HepG2 (cell line): ENCODE data around the gene PLIN5. TPM values are rescaled to one million over a fixed set of nuclear protein-coding genes. Genes with fewer than 3 reads are reported as not detected.

Experiments
- ATAC-seq: fragments of 200-7000 bp; cut with Tn5 transposase; 3 replicates; pipeline ENCODE4 v1.9.1; 2020; ENCODE audit warnings: mild to moderate bottlenecking, moderate library complexity
- BruUV-seq: library from RNA; stranded (reverse); fragments of 400-500 nt; replicated peaks from 2 replicates; lab custom pipeline; 2021; lab: Mats Ljungman, UMichigan
- CTCF ChIA-PET: fragments of 300-600 bp; formaldehyde crosslinking; extraction: SDS; loops from one replicate; lab custom pipeline; 2021; ENCODE audit warnings: low total read pairs, inconsistent platforms, low intra/inter-chr PET ratio; lab: Yijun Ruan, JAX
- POLR2A ChIA-PET: fragments of 350-600 bp; sonication (Branson Sonifier 250); formaldehyde crosslinking; loops from one replicate; lab custom pipeline; 2020; ENCODE audit warnings: antibody characterized with exemption, inconsistent platforms; lab: Yijun Ruan, JAX
- DNase-seq: peaks from one replicate; pipeline ENCODE4 v3.0.0-alpha.2; 2015; ENCODE audit warnings: low spot score
- FAIRE-seq: peaks from 3 replicates; lab custom pipeline; 2011; peaks lifted over from hg19 to GRCh38; lab: Jason Lieb, UNC
- H2AFZ ChIP-seq: one replicate; pipeline ENCODE4 v1.6.1; 2011; ENCODE audit warnings: low read length, inconsistent platforms
- H3K27ac ChIP-seq: fragments of 300-600 bp; 3 replicates; pipeline ENCODE4 v1.8.0; 2011; ENCODE audit warnings: mixed run types, mild to moderate bottlenecking, mixed read lengths, low read length, inconsistent platforms; ENCODE audit not compliant: insufficient read depth; ENCODE audit errors: extremely low read length
- H3K27me3 ChIP-seq, 2 experiments: fragments of 200-600 bp in 1 of 2; 2 replicates in 1 of 2; 3 replicates in 1 of 2; pipeline versions ENCODE4 v1.6.0 to v1.8.0; 2011; ENCODE audit warnings: low read length in 2 of 2, mild to moderate bottlenecking in 2 of 2, moderate library complexity in 2 of 2, inconsistent platforms in 1 of 2; ENCODE audit not compliant: insufficient read depth in 2 of 2, control insufficient read depth in 1 of 2
- H3K36me3 ChIP-seq, 2 experiments: fragments of 200-600 bp in 1 of 2; replicated peaks in 1 of 2; 2 replicates in 1 of 2; 3 replicates in 1 of 2; pipeline versions ENCODE4 v1.5.1 to v1.8.0; 2011; ENCODE audit warnings: low read length in 2 of 2, inconsistent platforms in 1 of 2; ENCODE audit not compliant: insufficient read depth in 2 of 2, control insufficient read depth in 1 of 2
- H3K4me1 ChIP-seq: 2 replicates; pipeline ENCODE4 v1.5.1; 2012; ENCODE audit warnings: low read length, inconsistent platforms; ENCODE audit not compliant: insufficient read depth
- H3K4me2 ChIP-seq: 2 replicates; pipeline ENCODE4 v1.6.0; 2011; ENCODE audit warnings: low read depth, low read length, inconsistent platforms
- H3K4me3 ChIP-seq, 3 experiments: fragments of 200-600 bp in 1 of 3; sonication (generic), shearing (Covaris generic) in 1 of 3; replicated peaks in 1 of 3; 2 replicates each; pipeline ENCODE4 v1.5.1; 2011 to 2016; ENCODE audit warnings: low read length in 3 of 3, inconsistent platforms in 2 of 3, low read depth in 2 of 3, mild to moderate bottlenecking in 2 of 3, control low read depth in 1 of 3, mixed read lengths in 1 of 3; ENCODE audit not compliant: insufficient read depth in 1 of 3
- H3K79me2 ChIP-seq: one replicate; pipeline ENCODE4 v1.6.1; 2011; ENCODE audit warnings: low read length, inconsistent platforms; ENCODE audit not compliant: insufficient read depth
- H3K9ac ChIP-seq: 2 replicates; pipeline ENCODE4 v1.6.0; 2011; ENCODE audit warnings: mild to moderate bottlenecking, low read depth, low read length, inconsistent platforms; ENCODE audit not compliant: insufficient read depth
- H3K9me3 ChIP-seq: 2 replicates; pipeline ENCODE4 v1.5.1; 2012; ENCODE audit warnings: mild to moderate bottlenecking, low read length
- H4K20me1 ChIP-seq: 2 replicates; pipeline ENCODE4 v1.6.0; 2011; ENCODE audit warnings: inconsistent platforms, mild to moderate bottlenecking, low read length, moderate library complexity; ENCODE audit not compliant: insufficient read depth
- BRCA1 ChIP-seq: sonication (generic); formaldehyde crosslinking; IDR thresholded peaks from 2 replicates; pipeline ENCODE4 v1.4.0; 2020; ENCODE audit warnings: missing genetic modification reagents
- FOXK1 ChIP-seq: sonication (generic); formaldehyde crosslinking; IDR thresholded peaks from 2 replicates; pipeline ENCODE4 v1.4.0; 2020; ENCODE audit warnings: low read depth, missing genetic modification reagents, borderline replicate concordance
- GABPB1 ChIP-seq: IDR thresholded peaks from 2 replicates; pipeline ENCODE4 v1.6.1; 2016; ENCODE audit warnings: mild to moderate bottlenecking, missing genetic modification reagents, moderate library complexity, missing compliant biosample characterization
- HMGXB3 ChIP-seq: sonication (generic); formaldehyde crosslinking; IDR thresholded peaks from 2 replicates; pipeline ENCODE4 v1.4.0; 2020; ENCODE audit warnings: missing genetic modification reagents, borderline replicate concordance
- HNF4G ChIP-seq, 2 experiments: sonication (generic) in 1 of 2; formaldehyde crosslinking in 1 of 2; IDR thresholded peaks; 2 replicates each; pipeline versions ENCODE4 v1.4.0 to v1.6.1; 2011 to 2020; ENCODE audit warnings: borderline replicate concordance in 2 of 2, low read depth in 2 of 2, mild to moderate bottlenecking in 2 of 2, low read length in 1 of 2, missing genetic modification reagents in 1 of 2, moderate library complexity in 1 of 2
- MIER2 ChIP-seq: IDR thresholded peaks from 2 replicates; pipeline ENCODE4 v1.6.1; 2016; ENCODE audit warnings: missing biosample characterization, missing genetic modification reagents
- STAT5B ChIP-seq: sonication (generic); formaldehyde crosslinking; IDR thresholded peaks from 2 replicates; pipeline ENCODE4 v1.4.0; 2020; ENCODE audit warnings: missing genetic modification reagents
- ZC3H13 ChIP-seq: sonication (generic); formaldehyde crosslinking; IDR thresholded peaks from 2 replicates; pipeline ENCODE4 v1.8.1; 2023; ENCODE audit warnings: mild to moderate bottlenecking, missing genetic modification reagents, moderate library complexity
- ZNF251 ChIP-seq: sonication (generic); formaldehyde crosslinking; IDR thresholded peaks from 2 replicates; pipeline ENCODE4 v1.9.0; 2021; ENCODE audit warnings: mild to moderate bottlenecking, missing genetic modification reagents
- ZNF460 ChIP-seq: sonication (generic); formaldehyde crosslinking; IDR thresholded peaks from 2 replicates; pipeline ENCODE4 v1.5.1; 2020; ENCODE audit warnings: missing genetic modification reagents, mild to moderate bottlenecking, borderline replicate concordance
- ZNF639 ChIP-seq: conservative IDR thresholded peaks from 2 replicates; pipeline ENCODE4 v1.6.1; 2018; ENCODE audit warnings: missing genetic modification reagents
- ZNF839 ChIP-seq: sonication (generic); formaldehyde crosslinking; IDR thresholded peaks from 2 replicates; pipeline ENCODE4 v1.4.0; 2020; ENCODE audit warnings: missing genetic modification reagents, mild to moderate bottlenecking, borderline replicate concordance
- WGBS: methylation state at CpG from one replicate; pipeline ENCODE4 v1.1.6; 2017; ENCODE audit warnings: low lambda C conversion rate; 5-methylcytosine and 5-hydroxymethylcytosine counted together
- in situ Hi-C: cut with HindIII; loops from 2 replicates; pipeline ENCODE4 v1.10.0; 2017; ENCODE audit warnings: low pct_unique_long_range_greater_than_20kb; ENCODE audit not compliant: extremely low pct_ligation_motif_present
- intact Hi-C: fragments of 100-400 bp; cut with micrococcal nuclease; formaldehyde crosslinking; loops from one replicate; pipeline ENCODE4 v1.10.0; 2022; ENCODE audit not compliant: unreplicated experiment
- polyA plus RNA-seq, 8 experiments: library from polyadenylated mRNA; depleted of rRNA in 3 of 8; stranded (reverse) in 7 of 8; unstranded in 1 of 8; fragments of >200 nt; fragmentation: Illumina TruSeq in 4 of 8; extraction: Trizol in 4 of 8; gene quantifications; 2 replicates each; pipeline versions ENCODE4 v1.2.1 to v1.2.3, GENCODE V29; 2011 to 2016; ENCODE audit warnings: low read depth in 4 of 8, missing spikeins in 1 of 8, mixed read lengths in 1 of 8; ENCODE audit not compliant: insufficient read depth in 1 of 8
- total RNA-seq, 5 experiments: library from RNA; depleted of rRNA; stranded (reverse); fragments of >200 nt; fragmentation: Illumina TruSeq; extraction: Trizol; gene quantifications; 2 replicates each; pipeline ENCODE4 v1.2.3, GENCODE V29; 2016; ENCODE audit warnings: low read depth in 1 of 5
- TF ChIP-seq, protein P1 (sequence below): IDR thresholded peaks from 2 replicates; pipeline ENCODE4 v1.6.1; 2016
- TF ChIP-seq, protein P2 (sequence below): sonication (generic); formaldehyde crosslinking; IDR thresholded peaks from 2 replicates; pipeline ENCODE4 v1.5.0; 2020; ENCODE audit warnings: mild to moderate bottlenecking, missing genetic modification reagents

The PLIN5 gene
- total and polyA plus RNA-seq, 2 of the 13 experiments (the other 11 are each of a cell fraction or from before 2014, with no cell fraction given): 1.8 to 4.8 TPM

GRCh38 chr19:4522291-4523002, 12.6 kb downstream of the PLIN5 start:
- ChIA-PET CTCF (no interaction called here), POLR2A (interaction anchor here (0.9 to 4.5 kb wide), 5 partner anchors 13 to 51 kb away, joined by 3 to 38 read pairs (median 8); partner anchors contain the start of genes HDGFL2 and PLIN5)
- ATAC-seq (no peak), FAIRE-seq (no peak), DNase-seq (no peak)
- H3K9ac ChIP-seq: peak overlapping the region; percentile 50
- H2AFZ ChIP-seq: no peak overlapping the region
- intact Hi-C loops: no loop called here
- H3K36me3 ChIP-seq: no peaks in the 10 kb centered on the region
- peaks cover 61% of the 10 kb centered on the region for H3K4me1 ChIP-seq
- WGBS: 59% methylated on average over 13 of the region's 15 CpGs
- peak overlapping the region; percentile 73 for H3K4me2 ChIP-seq
- BruUV-seq: no TSS peak
- peak overlapping the region; percentile 57 for H3K27ac ChIP-seq
- no peaks in the 10 kb centered on the region for H3K9me3 ChIP-seq
- H3K79me2 ChIP-seq: no peaks in the 10 kb centered on the region
- no peaks in the 10 kb centered on the region for H4K20me1 ChIP-seq
- in situ Hi-C loops: no loop called here
- H3K27me3 ChIP-seq: no peaks in the 10 kb centered on the region
- H3K4me3 ChIP-seq: peak overlapping the region in 2 of 3 experiments; percentile 1 to 58; a peak in 2 of 6 replicates
- no peak for TF ChIP-seq HNF4G (IDR thresholded peaks at IDR 0.05; ENCODE audit: borderline replicate concordance, low read depth, low read length)
- no peak for TF ChIP-seq HNF4G (CRISPR knock-in tag; IDR thresholded peaks at IDR 0.05; ENCODE audit: borderline replicate concordance, low read depth)
- TF ChIP-seq, protein P1, sequence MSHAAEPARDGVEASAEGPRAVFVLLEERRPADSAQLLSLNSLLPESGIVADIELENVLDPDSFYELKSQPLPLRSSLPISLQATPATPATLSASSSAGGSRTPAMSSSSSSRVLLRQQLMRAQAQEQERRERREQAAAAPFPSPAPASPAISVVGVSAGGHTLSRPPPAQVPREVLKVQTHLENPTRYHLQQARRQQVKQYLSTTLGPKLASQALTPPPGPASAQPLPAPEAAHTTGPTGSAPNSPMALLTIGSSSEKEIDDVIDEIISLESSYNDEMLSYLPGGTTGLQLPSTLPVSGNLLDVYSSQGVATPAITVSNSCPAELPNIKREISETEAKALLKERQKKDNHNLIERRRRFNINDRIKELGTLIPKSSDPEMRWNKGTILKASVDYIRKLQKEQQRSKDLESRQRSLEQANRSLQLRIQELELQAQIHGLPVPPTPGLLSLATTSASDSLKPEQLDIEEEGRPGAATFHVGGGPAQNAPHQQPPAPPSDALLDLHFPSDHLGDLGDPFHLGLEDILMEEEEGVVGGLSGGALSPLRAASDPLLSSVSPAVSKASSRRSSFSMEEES (CRISPR knock-in tag): no peak
- no peak for TF ChIP-seq ZC3H13
- no peak for TF ChIP-seq ZNF639
- TF ChIP-seq STAT5B (CRISPR knock-in tag): no peak
- TF ChIP-seq BRCA1 (CRISPR knock-in tag): no peak
- TF ChIP-seq GABPB1 (CRISPR knock-in tag): no peak
- no peak for TF ChIP-seq ZNF839
- 0 out of 2 replicates have a peak, but pooled peaks have one; percentile 0 for TF ChIP-seq FOXK1
- TF ChIP-seq ZNF460 (CRISPR knock-in tag): peak; percentile 54; the same call in 1 of the 2 replicates
- TF ChIP-seq MIER2 (CRISPR knock-in tag): no peak
- TF ChIP-seq HMGXB3 (CRISPR knock-in tag): no peak
- TF ChIP-seq, protein P2, sequence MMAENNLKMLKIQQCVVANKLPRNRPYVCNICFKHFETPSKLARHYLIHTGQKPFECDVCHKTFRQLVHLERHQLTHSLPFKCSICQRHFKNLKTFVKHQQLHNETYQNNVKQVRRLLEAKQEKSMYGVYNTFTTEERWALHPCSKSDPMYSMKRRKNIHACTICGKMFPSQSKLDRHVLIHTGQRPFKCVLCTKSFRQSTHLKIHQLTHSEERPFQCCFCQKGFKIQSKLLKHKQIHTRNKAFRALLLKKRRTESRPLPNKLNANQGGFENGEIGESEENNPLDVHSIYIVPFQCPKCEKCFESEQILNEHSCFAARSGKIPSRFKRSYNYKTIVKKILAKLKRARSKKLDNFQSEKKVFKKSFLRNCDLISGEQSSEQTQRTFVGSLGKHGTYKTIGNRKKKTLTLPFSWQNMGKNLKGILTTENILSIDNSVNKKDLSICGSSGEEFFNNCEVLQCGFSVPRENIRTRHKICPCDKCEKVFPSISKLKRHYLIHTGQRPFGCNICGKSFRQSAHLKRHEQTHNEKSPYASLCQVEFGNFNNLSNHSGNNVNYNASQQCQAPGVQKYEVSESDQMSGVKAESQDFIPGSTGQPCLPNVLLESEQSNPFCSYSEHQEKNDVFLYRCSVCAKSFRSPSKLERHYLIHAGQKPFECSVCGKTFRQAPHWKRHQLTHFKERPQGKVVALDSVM (CRISPR knock-in tag): peak; percentile 77
- no peak for TF ChIP-seq ZNF251 (CRISPR knock-in tag)
